Measurements from ENCODE around the gene EPAS1.

GRCh38 chr2:46298272-46298521 is 990 bp downstream of the EPAS1 start:
- TF ChIP-seq, protein P1, sequence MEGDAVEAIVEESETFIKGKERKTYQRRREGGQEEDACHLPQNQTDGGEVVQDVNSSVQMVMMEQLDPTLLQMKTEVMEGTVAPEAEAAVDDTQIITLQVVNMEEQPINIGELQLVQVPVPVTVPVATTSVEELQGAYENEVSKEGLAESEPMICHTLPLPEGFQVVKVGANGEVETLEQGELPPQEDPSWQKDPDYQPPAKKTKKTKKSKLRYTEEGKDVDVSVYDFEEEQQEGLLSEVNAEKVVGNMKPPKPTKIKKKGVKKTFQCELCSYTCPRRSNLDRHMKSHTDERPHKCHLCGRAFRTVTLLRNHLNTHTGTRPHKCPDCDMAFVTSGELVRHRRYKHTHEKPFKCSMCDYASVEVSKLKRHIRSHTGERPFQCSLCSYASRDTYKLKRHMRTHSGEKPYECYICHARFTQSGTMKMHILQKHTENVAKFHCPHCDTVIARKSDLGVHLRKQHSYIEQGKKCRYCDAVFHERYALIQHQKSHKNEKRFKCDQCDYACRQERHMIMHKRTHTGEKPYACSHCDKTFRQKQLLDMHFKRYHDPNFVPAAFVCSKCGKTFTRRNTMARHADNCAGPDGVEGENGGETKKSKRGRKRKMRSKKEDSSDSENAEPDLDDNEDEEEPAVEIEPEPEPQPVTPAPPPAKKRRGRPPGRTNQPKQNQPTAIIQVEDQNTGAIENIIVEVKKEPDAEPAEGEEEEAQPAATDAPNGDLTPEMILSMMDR (IDR thresholded peaks at IDR 0.05): no peak
- TF ChIP-seq USF1 (IDR thresholded peaks at IDR 0.05; ENCODE audit: borderline replicate concordance, low read depth): no peak
- TF ChIP-seq IRF3 (IDR thresholded peaks at IDR 0.05; ENCODE audit: low read depth, low read length): no peak
- no peak for TF ChIP-seq NFIC (IDR thresholded peaks at IDR 0.05; ENCODE audit: borderline replicate concordance)
- TF ChIP-seq POLR2AphosphoS5 (IDR thresholded peaks at IDR 0.05; ENCODE audit: low read depth, low read length): no peak
- no peak for TF ChIP-seq FOXJ3 (CRISPR knock-in tag; IDR thresholded peaks at IDR 0.05)
- TF ChIP-seq EZH2phosphoT487 (IDR thresholded peaks at IDR 0.05; ENCODE audit: borderline replicate concordance, low read depth): no peak
- TF ChIP-seq, protein P2, sequence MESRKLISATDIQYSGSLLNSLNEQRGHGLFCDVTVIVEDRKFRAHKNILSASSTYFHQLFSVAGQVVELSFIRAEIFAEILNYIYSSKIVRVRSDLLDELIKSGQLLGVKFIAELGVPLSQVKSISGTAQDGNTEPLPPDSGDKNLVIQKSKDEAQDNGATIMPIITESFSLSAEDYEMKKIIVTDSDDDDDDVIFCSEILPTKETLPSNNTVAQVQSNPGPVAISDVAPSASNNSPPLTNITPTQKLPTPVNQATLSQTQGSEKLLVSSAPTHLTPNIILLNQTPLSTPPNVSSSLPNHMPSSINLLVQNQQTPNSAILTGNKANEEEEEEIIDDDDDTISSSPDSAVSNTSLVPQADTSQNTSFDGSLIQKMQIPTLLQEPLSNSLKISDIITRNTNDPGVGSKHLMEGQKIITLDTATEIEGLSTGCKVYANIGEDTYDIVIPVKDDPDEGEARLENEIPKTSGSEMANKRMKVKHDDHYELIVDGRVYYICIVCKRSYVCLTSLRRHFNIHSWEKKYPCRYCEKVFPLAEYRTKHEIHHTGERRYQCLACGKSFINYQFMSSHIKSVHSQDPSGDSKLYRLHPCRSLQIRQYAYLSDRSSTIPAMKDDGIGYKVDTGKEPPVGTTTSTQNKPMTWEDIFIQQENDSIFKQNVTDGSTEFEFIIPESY (IDR thresholded peaks at IDR 0.05; ENCODE audit: borderline replicate concordance, low read depth): no peak
- TF ChIP-seq, protein P3, sequence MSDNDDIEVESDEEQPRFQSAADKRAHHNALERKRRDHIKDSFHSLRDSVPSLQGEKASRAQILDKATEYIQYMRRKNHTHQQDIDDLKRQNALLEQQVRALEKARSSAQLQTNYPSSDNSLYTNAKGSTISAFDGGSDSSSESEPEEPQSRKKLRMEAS (IDR thresholded peaks at IDR 0.05; ENCODE audit: low read depth): no peak
- no peak for TF ChIP-seq CHD2 (IDR thresholded peaks at IDR 0.05; ENCODE audit: low read length, partially characterized antibody)
